ENCODE data around the gene CMIP.

The CMIP gene

DNA sequence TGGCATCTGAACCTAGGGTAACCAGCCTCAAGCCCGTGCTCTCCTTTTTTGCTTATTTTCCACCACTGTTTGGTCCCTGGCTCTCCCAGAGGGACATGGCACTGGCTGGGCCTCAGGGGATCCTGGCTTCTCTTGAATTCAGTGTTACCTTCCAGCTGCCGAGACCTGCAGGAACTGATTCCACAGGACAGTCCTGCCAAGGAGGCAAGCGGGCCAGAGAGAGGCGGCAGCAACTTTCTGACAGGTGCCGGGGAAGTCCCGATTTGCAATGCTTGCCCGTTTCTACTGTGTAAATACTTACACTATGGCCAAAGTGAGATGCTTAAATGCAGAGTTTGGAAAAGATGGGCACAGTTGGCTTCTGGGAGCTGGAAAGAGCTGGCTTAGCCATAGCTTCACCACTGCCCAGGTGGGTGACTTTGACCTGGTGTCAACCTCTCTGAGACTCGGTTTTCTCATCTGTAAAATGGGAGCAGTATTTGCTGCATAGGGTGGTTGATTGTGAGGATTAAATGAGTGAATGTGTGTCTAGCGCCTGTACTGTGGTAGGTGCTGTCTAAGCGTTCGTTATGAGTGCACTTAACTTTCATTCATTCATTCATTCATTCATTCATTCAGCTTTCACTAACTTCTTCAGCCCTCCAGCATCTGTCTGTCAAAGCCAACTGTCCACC is 124.9 kb downstream of the CMIP start:
- 87% methylated on average over 11 of the region's 11 CpGs for WGBS, 2 experiments
- Histone ChIP-seq H3K27ac (ENCODE audit: insufficient read depth, low read depth, low read length, poor library complexity, severe bottlenecking) (no peak overlapping the region), H3K36me3 (ENCODE audit: control insufficient read depth, insufficient read depth, low read length) (no peaks in the 10 kb centered on the region), H3K27me3 (ENCODE audit: control insufficient read depth, insufficient read depth, low read length, poor library complexity, severe bottlenecking) (no peaks in the 10 kb centered on the region), H3K4me1 (ENCODE audit: control insufficient read depth, insufficient read depth, low read length) (peaks cover 6% of the 10 kb centered on the region), H3K9me3 (ENCODE audit: control insufficient read depth, low read length) (no peaks in the 10 kb centered on the region), H3K4me3 (ENCODE audit: insufficient read depth, low read depth, low read length) (no peak overlapping the region)

GRCh38 chr16:81570151-81570846 is 125.7 kb downstream of the CMIP start:
- no peaks in the 10 kb centered on the region for H3K27me3 ChIP-seq (ENCODE audit: control insufficient read depth, insufficient read depth, low read length, poor library complexity, severe bottlenecking)
- no peak overlapping the region for H3K4me3 ChIP-seq (ENCODE audit: insufficient read depth, low read depth, low read length)
- no peak overlapping the region for H3K27ac ChIP-seq (ENCODE audit: insufficient read depth, low read depth, low read length, poor library complexity, severe bottlenecking)
- 84 to 85% methylated on average over 18 of the region's 18 CpGs for WGBS, 2 experiments
- H3K9me3 ChIP-seq (ENCODE audit: control insufficient read depth, low read length), result no peaks in the 10 kb centered on the region
- H3K36me3 ChIP-seq (ENCODE audit: control insufficient read depth, insufficient read depth, low read length), result no peaks in the 10 kb centered on the region
- peaks cover 4% of the 10 kb centered on the region for H3K4me1 ChIP-seq (ENCODE audit: control insufficient read depth, insufficient read depth, low read length)

GRCh38 chr16:81571175-81571574 is 126.6 kb downstream of the CMIP start:
- no peaks in the 10 kb centered on the region for H3K27me3 ChIP-seq (ENCODE audit: control insufficient read depth, insufficient read depth, low read length, poor library complexity, severe bottlenecking)
- H3K4me1 ChIP-seq (ENCODE audit: control insufficient read depth, insufficient read depth, low read length), result no peaks in the 10 kb centered on the region
- WGBS, 2 experiments, result 91 to 95% methylated on average over 4 of the region's 4 CpGs
- H3K36me3 ChIP-seq (ENCODE audit: control insufficient read depth, insufficient read depth, low read length), result no peaks in the 10 kb centered on the region
- H3K27ac ChIP-seq (ENCODE audit: insufficient read depth, low read depth, low read length, poor library complexity, severe bottlenecking), result no peak overlapping the region
- H3K9me3 ChIP-seq (ENCODE audit: control insufficient read depth, low read length), result no peaks in the 10 kb centered on the region
- H3K4me3 ChIP-seq (ENCODE audit: insufficient read depth, low read depth, low read length), result no peak overlapping the region

- Histone ChIP-seq H3K9me3 (ENCODE audit: control insufficient read depth, low read length) (no peaks in the 10 kb centered on the region), H3K27me3 (ENCODE audit: control insufficient read depth, insufficient read depth, low read length, poor library complexity, severe bottlenecking) (no peaks in the 10 kb centered on the region), H3K27ac (ENCODE audit: insufficient read depth, low read depth, low read length, poor library complexity, severe bottlenecking) (no peak overlapping the region), H3K4me3 (ENCODE audit: insufficient read depth, low read depth, low read length) (no peak overlapping the region), H3K4me1 (ENCODE audit: control insufficient read depth, insufficient read depth, low read length) (no peaks in the 10 kb centered on the region), H3K36me3 (ENCODE audit: control insufficient read depth, insufficient read depth, low read length) (no peaks in the 10 kb centered on the region)
- WGBS, 2 experiments, result 95% methylated on average over 24 of the region's 24 CpGs
These were observed 127.2 kb downstream of the CMIP start for GRCh38 chr16:81571592-81572385.

DNA sequence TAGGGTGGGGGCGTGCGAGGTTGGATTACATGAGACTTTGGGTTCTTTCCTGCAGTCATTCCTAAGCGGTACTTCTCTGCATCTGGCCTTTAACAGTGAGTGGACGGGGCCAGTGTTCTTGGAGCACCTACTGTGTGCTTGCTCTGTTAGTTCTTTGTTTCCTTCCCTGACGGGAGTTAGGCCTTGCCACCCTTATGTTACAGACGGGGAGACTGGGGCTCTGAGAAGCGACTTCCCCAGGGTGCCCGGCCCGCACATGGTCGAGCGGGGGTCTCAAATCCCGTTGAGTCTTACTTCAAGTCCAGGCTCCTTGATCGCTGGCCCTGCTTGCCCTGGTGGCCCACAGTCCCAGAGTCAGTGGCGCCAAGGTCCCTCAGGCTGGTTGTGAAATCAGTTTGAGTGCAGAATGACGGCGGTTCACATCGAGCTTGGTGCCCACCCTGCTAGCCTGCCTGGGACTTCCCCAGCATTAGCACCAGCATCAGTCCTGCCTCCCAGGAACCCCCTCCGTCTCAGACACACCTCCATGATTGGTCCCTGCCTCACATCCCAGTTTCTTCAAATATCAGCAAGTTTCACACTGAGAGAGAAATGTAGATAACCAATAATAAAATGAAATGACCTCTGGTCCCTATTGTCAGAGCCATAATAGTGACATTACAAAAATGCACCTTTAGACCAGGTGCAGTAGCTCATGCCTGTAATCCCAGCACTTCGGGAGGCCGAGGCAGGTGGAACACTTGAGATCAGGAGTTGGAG is 128.0 kb downstream of the CMIP start:
- no peaks in the 10 kb centered on the region for H3K36me3 ChIP-seq (ENCODE audit: control insufficient read depth, insufficient read depth, low read length)
- no peak overlapping the region for H3K27ac ChIP-seq (ENCODE audit: insufficient read depth, low read depth, low read length, poor library complexity, severe bottlenecking)
- no peaks in the 10 kb centered on the region for H3K9me3 ChIP-seq (ENCODE audit: control insufficient read depth, low read length)
- no peaks in the 10 kb centered on the region for H3K4me1 ChIP-seq (ENCODE audit: control insufficient read depth, insufficient read depth, low read length)
- H3K27me3 ChIP-seq (ENCODE audit: control insufficient read depth, insufficient read depth, low read length, poor library complexity, severe bottlenecking), result no peaks in the 10 kb centered on the region
- 92 to 94% methylated on average over 20 of the region's 20 CpGs for WGBS, 2 experiments
- H3K4me3 ChIP-seq (ENCODE audit: insufficient read depth, low read depth, low read length), result no peak overlapping the region

- Histone ChIP-seq H3K27me3 (ENCODE audit: control insufficient read depth, insufficient read depth, low read length, poor library complexity, severe bottlenecking) (no peaks in the 10 kb centered on the region), H3K4me1 (ENCODE audit: control insufficient read depth, insufficient read depth, low read length) (no peaks in the 10 kb centered on the region), H3K4me3 (ENCODE audit: insufficient read depth, low read depth, low read length) (no peak overlapping the region), H3K36me3 (ENCODE audit: control insufficient read depth, insufficient read depth, low read length) (no peaks in the 10 kb centered on the region), H3K9me3 (ENCODE audit: control insufficient read depth, low read length) (no peaks in the 10 kb centered on the region), H3K27ac (ENCODE audit: insufficient read depth, low read depth, low read length, poor library complexity, severe bottlenecking) (no peak overlapping the region)
- WGBS, 2 experiments, result 93 to 96% methylated on average over 7 of the region's 7 CpGs
These were observed 129.0 kb downstream of the CMIP start for GRCh38 chr16:81573533-81574020.

DNA sequence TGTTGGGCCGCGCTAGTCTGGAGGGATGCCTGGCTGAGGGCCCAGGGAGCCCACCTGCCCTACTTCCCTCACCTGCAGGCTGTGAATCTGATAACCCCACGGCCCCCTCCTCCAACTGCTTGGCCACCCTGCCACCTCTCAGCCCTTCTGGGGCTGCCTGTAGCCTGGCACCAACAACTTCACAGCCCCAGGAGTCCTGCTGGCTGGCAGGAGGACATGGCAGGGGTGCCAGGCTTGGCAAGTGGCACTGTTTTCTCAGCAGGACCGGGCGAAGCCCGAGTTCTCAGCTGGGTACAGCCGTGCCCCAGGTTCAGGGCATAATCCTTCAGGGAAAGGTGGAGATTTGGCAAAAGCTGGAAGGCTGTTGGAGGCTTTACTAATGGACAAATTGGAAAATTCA is 129.6 kb downstream of the CMIP start:
- 94 to 97% methylated on average over 7 of the region's 7 CpGs for WGBS, 2 experiments
- Histone ChIP-seq H3K4me3 (ENCODE audit: insufficient read depth, low read depth, low read length) (no peak overlapping the region), H3K27me3 (ENCODE audit: control insufficient read depth, insufficient read depth, low read length, poor library complexity, severe bottlenecking) (no peaks in the 10 kb centered on the region), H3K27ac (ENCODE audit: insufficient read depth, low read depth, low read length, poor library complexity, severe bottlenecking) (no peak overlapping the region), H3K9me3 (ENCODE audit: control insufficient read depth, low read length) (no peaks in the 10 kb centered on the region), H3K36me3 (ENCODE audit: control insufficient read depth, insufficient read depth, low read length) (no peaks in the 10 kb centered on the region), H3K4me1 (ENCODE audit: control insufficient read depth, insufficient read depth, low read length) (no peaks in the 10 kb centered on the region)

DNA sequence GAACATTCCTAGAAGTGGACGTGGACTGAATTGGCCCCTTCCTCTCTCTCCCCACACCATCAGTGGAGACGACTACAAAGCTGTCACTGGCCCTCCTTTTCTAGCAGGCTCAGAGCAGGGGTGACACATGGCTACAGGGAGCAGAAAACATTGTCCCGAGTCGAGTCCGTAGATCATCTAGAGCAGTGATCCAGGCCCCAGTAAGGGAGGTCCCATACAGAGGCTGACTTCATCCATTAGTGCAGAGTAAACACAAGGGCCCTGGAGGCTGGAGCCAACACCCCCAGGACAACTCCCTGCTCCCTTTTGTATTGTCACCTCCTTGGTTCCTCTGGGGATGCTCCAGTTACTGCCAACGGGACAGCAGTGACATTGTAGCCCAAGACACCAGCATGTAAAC is 130.7 kb downstream of the CMIP start:
- Histone ChIP-seq H3K27me3 (ENCODE audit: control insufficient read depth, insufficient read depth, low read length, poor library complexity, severe bottlenecking) (no peaks in the 10 kb centered on the region), H3K4me1 (ENCODE audit: control insufficient read depth, insufficient read depth, low read length) (no peaks in the 10 kb centered on the region), H3K4me3 (ENCODE audit: insufficient read depth, low read depth, low read length) (no peak overlapping the region), H3K36me3 (ENCODE audit: control insufficient read depth, insufficient read depth, low read length) (no peaks in the 10 kb centered on the region), H3K9me3 (ENCODE audit: control insufficient read depth, low read length) (no peaks in the 10 kb centered on the region), H3K27ac (ENCODE audit: insufficient read depth, low read depth, low read length, poor library complexity, severe bottlenecking) (no peak overlapping the region)
- WGBS, 2 experiments, result 91% methylated on average over 6 of the region's 6 CpGs

DNA sequence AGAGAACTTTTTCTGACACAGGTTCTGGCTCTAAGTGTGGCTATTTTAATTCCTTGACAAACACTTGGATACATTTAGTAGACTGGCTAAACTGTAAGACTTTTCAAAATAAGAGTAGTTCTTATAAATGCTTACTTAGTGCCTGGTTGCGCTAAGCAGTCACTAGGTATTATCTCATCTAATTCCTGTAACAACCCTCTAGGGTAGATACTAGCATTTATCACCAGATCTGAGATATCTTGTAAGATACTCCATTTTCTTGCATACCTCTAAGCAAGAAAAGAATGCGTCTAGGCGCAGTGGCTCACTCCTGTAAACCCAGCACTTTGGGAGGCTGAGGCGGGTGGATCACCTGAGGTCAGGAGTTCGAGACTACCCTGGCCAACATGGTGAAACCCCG is 131.2 kb downstream of the CMIP start:
- H3K27me3 ChIP-seq (ENCODE audit: control insufficient read depth, insufficient read depth, low read length, poor library complexity, severe bottlenecking), result no peaks in the 10 kb centered on the region
- H3K9me3 ChIP-seq (ENCODE audit: control insufficient read depth, low read length), result no peaks in the 10 kb centered on the region
- no peak overlapping the region for H3K27ac ChIP-seq (ENCODE audit: insufficient read depth, low read depth, low read length, poor library complexity, severe bottlenecking)
- WGBS, 2 experiments, result 95 to 96% methylated on average over 6 of the region's 6 CpGs
- no peaks in the 10 kb centered on the region for H3K36me3 ChIP-seq (ENCODE audit: control insufficient read depth, insufficient read depth, low read length)
- no peak overlapping the region for H3K4me3 ChIP-seq (ENCODE audit: insufficient read depth, low read depth, low read length)
- no peaks in the 10 kb centered on the region for H3K4me1 ChIP-seq (ENCODE audit: control insufficient read depth, insufficient read depth, low read length)
